Activated CD4-positive, alpha-beta T cell treated with anti-CD3 and anti-CD28 coated beads for 1 hour (primary cell): ENCODE results near the gene TRAP1.
A peak's percentile ranks its signal among the peaks of the same experiment; 100 is the strongest.
"Not testable (repeated sequence)": the region's sequence is repeated elsewhere in the genome, so short reads cannot be mapped to it uniquely, and the experiment has no call there.

Experiments
- DNase-seq: peaks from one replicate; pipeline ENCODE4 v3.0.0-alpha.2; 2020

Gene TRAP1

GRCh38 chr16:3645108-3645503 is 72.2 kb downstream of the TRAP1 start:
- DNase-seq: no peak

- no peak for DNase-seq
These were observed 74.1 kb downstream of the TRAP1 start for GRCh38 chr16:3643095-3643730.

- DNase-seq: no peak
These were observed 74.8 kb downstream of the TRAP1 start for GRCh38 chr16:3642397-3643094.

- no peak for DNase-seq
These were observed 75.4 kb downstream of the TRAP1 start for GRCh38 chr16:3641801-3642396.

GRCh38 chr16:3640632-3641501 is 76.5 kb downstream of the TRAP1 start:
- DNase-seq: no peak

GRCh38 chr16:3640207-3640606 is 77.1 kb downstream of the TRAP1 start:
- DNase-seq: no peak

GRCh38 chr16:3638916-3639644 is 78.2 kb downstream of the TRAP1 start:
- no peak for DNase-seq

- DNase-seq: no peak
These were observed 79.9 kb downstream of the TRAP1 start for GRCh38 chr16:3637371-3637923.

GRCh38 chr16:3625911-3626732 is 91.2 kb downstream of the TRAP1 start:
- no peak for DNase-seq

- DNase-seq: no peak
These were observed 92.0 kb downstream of the TRAP1 start for GRCh38 chr16:3625331-3625730.

GRCh38 chr16:3623642-3624041 is 93.7 kb downstream of the TRAP1 start:
- no peak for DNase-seq

- no peak for DNase-seq
These were observed 98.6 kb downstream of the TRAP1 start for GRCh38 chr16:3618769-3619141.

GRCh38 chr16:3612510-3613466 is 104.5 kb downstream of the TRAP1 start:
- no peak for DNase-seq

GRCh38 chr16:3611146-3611975 is 106.0 kb downstream of the TRAP1 start, which contains the start of gene SLX4:
Gene SLX4, minus strand, starts transcription at chr16:3611606. Its CDS starts 2,642 bp downstream, at chr16:3608964.
- peak; percentile 89 for DNase-seq

GRCh38 chr16:3610698-3611145 is 106.6 kb downstream of the TRAP1 start:
- DNase-seq: no peak

- no peak for DNase-seq
These were observed 107.2 kb downstream of the TRAP1 start for GRCh38 chr16:3609895-3610697.

GRCh38 chr16:3608976-3609375 is 108.3 kb downstream of the TRAP1 start:
- DNase-seq: not testable (repeated sequence)

- DNase-seq: no peak
These were observed 109.3 kb downstream of the TRAP1 start for GRCh38 chr16:3608069-3608468.
